Body of pancreas (tissue), 4 donors: ENCODE data around the gene CYP46A1.

Source experiments
- POLR2A ChIP-seq, 3 donors: fragments of 450-650 bp; IDR thresholded peaks; one replicate each; pipeline ENCODE4 v1.6.1; 2016; ENCODE audit warnings: antibody characterized with exemption in 3 of 3, mild to moderate bottlenecking in 2 of 3
- TF ChIP-seq, protein P1 (sequence below), 7 experiments: fragments of 450-650 bp in 4 of 7; fragments of 200-600 bp in 3 of 7; sonication (generic) in 3 of 7; IDR thresholded peaks; one replicate each; pipeline ENCODE4 v1.5.1; 2016 to 2019; ENCODE audit warnings: antibody characterized with exemption in 7 of 7

DNA sequence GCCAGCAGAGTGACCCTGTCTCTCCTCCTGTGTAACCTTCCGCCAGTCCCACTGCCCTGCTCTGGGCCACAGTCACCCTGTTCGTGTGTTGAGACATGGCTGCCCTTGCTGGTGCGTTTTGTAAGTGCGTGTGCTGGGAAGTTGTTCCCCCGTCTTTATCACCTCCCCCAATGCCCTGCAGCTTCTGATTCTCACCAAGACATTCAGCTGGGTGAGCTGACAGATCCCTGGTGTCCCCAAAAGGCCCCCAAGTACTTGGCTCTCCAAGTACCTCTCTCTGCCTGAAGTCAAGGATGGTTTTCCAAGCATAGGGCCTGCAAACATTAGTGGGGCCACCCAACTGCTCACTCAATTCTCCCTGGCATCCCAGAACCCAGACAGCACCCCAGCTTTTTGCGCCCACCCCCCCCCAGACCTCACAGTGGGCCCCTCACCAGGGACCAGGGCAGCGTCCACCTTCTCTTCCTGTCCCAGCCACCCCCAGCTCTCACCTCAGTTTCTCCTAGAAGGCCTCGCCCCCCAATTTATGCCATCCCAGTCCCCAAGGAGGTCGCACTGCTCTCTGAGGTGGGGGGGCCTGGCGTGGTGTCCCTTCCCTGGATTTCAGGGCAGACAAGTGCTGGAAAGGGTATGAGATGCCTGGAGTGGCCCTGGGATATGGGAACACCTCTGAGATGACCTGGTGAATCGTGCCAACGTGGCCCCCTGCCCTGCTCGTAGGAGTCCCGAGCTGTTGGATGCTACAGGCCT is 57.3 kb downstream of the CYP46A1 start:
- TF ChIP-seq, protein P1, sequence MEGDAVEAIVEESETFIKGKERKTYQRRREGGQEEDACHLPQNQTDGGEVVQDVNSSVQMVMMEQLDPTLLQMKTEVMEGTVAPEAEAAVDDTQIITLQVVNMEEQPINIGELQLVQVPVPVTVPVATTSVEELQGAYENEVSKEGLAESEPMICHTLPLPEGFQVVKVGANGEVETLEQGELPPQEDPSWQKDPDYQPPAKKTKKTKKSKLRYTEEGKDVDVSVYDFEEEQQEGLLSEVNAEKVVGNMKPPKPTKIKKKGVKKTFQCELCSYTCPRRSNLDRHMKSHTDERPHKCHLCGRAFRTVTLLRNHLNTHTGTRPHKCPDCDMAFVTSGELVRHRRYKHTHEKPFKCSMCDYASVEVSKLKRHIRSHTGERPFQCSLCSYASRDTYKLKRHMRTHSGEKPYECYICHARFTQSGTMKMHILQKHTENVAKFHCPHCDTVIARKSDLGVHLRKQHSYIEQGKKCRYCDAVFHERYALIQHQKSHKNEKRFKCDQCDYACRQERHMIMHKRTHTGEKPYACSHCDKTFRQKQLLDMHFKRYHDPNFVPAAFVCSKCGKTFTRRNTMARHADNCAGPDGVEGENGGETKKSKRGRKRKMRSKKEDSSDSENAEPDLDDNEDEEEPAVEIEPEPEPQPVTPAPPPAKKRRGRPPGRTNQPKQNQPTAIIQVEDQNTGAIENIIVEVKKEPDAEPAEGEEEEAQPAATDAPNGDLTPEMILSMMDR (IDR thresholded peaks at IDR 0.05) = no peak
- TF ChIP-seq POLR2A (IDR thresholded peaks at IDR 0.05) = no peak
